B cell (primary cell): ENCODE data around the gene POLN. TPM values are rescaled to one million over a fixed set of nuclear protein-coding genes. Genes with fewer than 3 reads are reported as not detected.

Source experiments
- ATAC-seq: fragments of 200-7000 bp; cut with Tn5 transposase; one replicate; pipeline ENCODE4 v1.10.0; 2021; ENCODE audit warnings: low read depth, mild to moderate bottlenecking, moderate number of reproducible peaks, moderate library complexity
- CTCF ChIA-PET: fragments of 350-600 bp; sonication (Branson Sonifier 250); formaldehyde crosslinking; loops from one replicate; lab custom pipeline; 2021; ENCODE audit warnings: antibody characterized with exemption, inconsistent platforms; lab: Charles Lee
- POLR2A ChIA-PET: fragments of 350-600 bp; sonication (Branson Sonifier 250); formaldehyde crosslinking; loops from one replicate; lab custom pipeline; 2021; ENCODE audit warnings: antibody characterized with exemption; lab: Charles Lee
- DNase-seq: peaks from one replicate; pipeline ENCODE4 v3.0.0; 2013
- H2AFZ ChIP-seq: 2 replicates; pipeline ENCODE4 v1.6.1; 2012; ENCODE audit warnings: mild to moderate bottlenecking, low read depth, low read length; ENCODE audit not compliant: insufficient read depth, poor library complexity, severe bottlenecking
- H3K27ac ChIP-seq, 2 donors: 1 replicate in 1 of 2; 2 replicates in 1 of 2; pipeline ENCODE4 v1.5.1; 2012 to 2013; ENCODE audit warnings: low read length in 2 of 2, mild to moderate bottlenecking in 2 of 2, moderate library complexity in 1 of 2
- H3K27me3 ChIP-seq, 4 experiments: fragments of 200-600 bp in 1 of 4; sonication (generic) in 1 of 4; replicated peaks in 1 of 4; 1 replicate in 2 of 4; 2 replicates in 2 of 4; pipeline versions ENCODE4 v1.6.1 to v1.7.0; 2013 to 2016; ENCODE audit warnings: low read length in 3 of 4, mild to moderate bottlenecking in 2 of 4, mixed read lengths in 1 of 4, moderate library complexity in 1 of 4; ENCODE audit not compliant: insufficient read depth in 4 of 4, control insufficient read depth in 3 of 4; ENCODE audit errors: control extremely low read depth in 1 of 4
- H3K36me3 ChIP-seq, 2 experiments: replicated peaks in 1 of 2; 1 replicate in 1 of 2; 2 replicates in 1 of 2; pipeline versions ENCODE4 v1.6.1 to v1.7.1; 2013; ENCODE audit warnings: low read length in 1 of 2; ENCODE audit not compliant: insufficient read depth in 2 of 2, control insufficient read depth in 1 of 2; ENCODE audit errors: control extremely low read depth in 1 of 2, extremely low read depth in 1 of 2
- H3K4me1 ChIP-seq, 2 donors: fragments of 200-600 bp in 1 of 2; sonication (generic) in 1 of 2; 1 replicate in 1 of 2; 2 replicates in 1 of 2; pipeline versions ENCODE4 v1.5.1 to v1.6.1; 2013 to 2017; ENCODE audit warnings: low read length in 2 of 2; ENCODE audit not compliant: control insufficient read depth in 2 of 2, insufficient read depth in 2 of 2
- H3K4me2 ChIP-seq: replicated peaks from 2 replicates; pipeline ENCODE3; 2012; ENCODE audit warnings: mild to moderate bottlenecking, low read depth, low read length; ENCODE audit not compliant: poor library complexity, severe bottlenecking
- H3K4me3 ChIP-seq, 5 experiments: fragments of 200-600 bp in 1 of 5; sonication (generic) in 1 of 5; 1 replicate in 3 of 5; 2 replicates in 2 of 5; pipeline versions ENCODE4 v1.5.1 to v1.7.0; 2011 to 2016; ENCODE audit warnings: low read length in 4 of 5, mild to moderate bottlenecking in 4 of 5, low read depth in 2 of 5, control low read depth in 1 of 5, moderate library complexity in 1 of 5; ENCODE audit not compliant: insufficient read depth in 1 of 5; ENCODE audit errors: control extremely low read depth in 1 of 5, extremely low read depth in 1 of 5
- H3K79me2 ChIP-seq: fragments of 200-600 bp; sonication (generic); one replicate; pipeline ENCODE4 v1.6.0; 2016; ENCODE audit warnings: low read length; ENCODE audit not compliant: control insufficient read depth, insufficient read depth
- H3K9ac ChIP-seq: fragments of 200-600 bp; sonication (generic); 2 replicates; pipeline ENCODE4 v1.6.1; 2017; ENCODE audit warnings: mild to moderate bottlenecking, low read length, moderate library complexity
- H3K9me3 ChIP-seq, 3 donors: one replicate each; pipeline versions ENCODE4 v1.6.1 to v1.7.1; 2013; ENCODE audit warnings: low read length in 2 of 3; ENCODE audit not compliant: control insufficient read depth in 2 of 3, insufficient read depth in 1 of 3; ENCODE audit errors: control extremely low read depth in 1 of 3
- H4K20me1 ChIP-seq: 2 replicates; pipeline ENCODE4 v1.6.0; 2012; ENCODE audit warnings: mild to moderate bottlenecking, low read length; ENCODE audit not compliant: insufficient read depth, control insufficient read depth, poor library complexity, severe bottlenecking
- H3K27ac Mint-ChIP-seq: one replicate; pipeline ENCODE4 v1.8.0; 2021; ENCODE audit warnings: mixed read lengths
- H3K27me3 Mint-ChIP-seq: one replicate; pipeline ENCODE4 v1.8.0; 2021; ENCODE audit warnings: mixed read lengths
- H3K4me1 Mint-ChIP-seq: one replicate; pipeline ENCODE4 v1.8.0; 2021; ENCODE audit warnings: mixed read lengths
- H3K4me3 Mint-ChIP-seq: one replicate; pipeline ENCODE4 v1.8.0; 2021; ENCODE audit warnings: mixed read lengths
- H3K9me3 Mint-ChIP-seq: one replicate; pipeline ENCODE4 v1.8.0; 2022; ENCODE audit warnings: mixed read lengths; ENCODE audit not compliant: insufficient read depth
- EZH2 ChIP-seq: IDR thresholded peaks from 2 replicates; pipeline ENCODE4 v1.6.1; 2012; ENCODE audit warnings: borderline replicate concordance, low read depth, mild to moderate bottlenecking, moderate library complexity, low read length; ENCODE audit not compliant: insufficient read depth, poor library complexity, severe bottlenecking
- WGBS: methylation state at CpG from one replicate; pipeline ENCODE4 v1.1.5; 2013; ENCODE audit warnings: missing lambda C conversion rate; ENCODE audit not compliant: insufficient coverage; 5-methylcytosine and 5-hydroxymethylcytosine counted together
- intact Hi-C: fragments of 100-400 bp; cut with micrococcal nuclease; formaldehyde crosslinking; loops from one replicate; pipeline ENCODE4 v1.10.0; 2022
- polyA plus RNA-seq: library from polyadenylated mRNA; depleted of rRNA; stranded (reverse); fragments of >200 nt; gene quantifications from 2 replicates; pipeline ENCODE4 v1.2.3, GENCODE V29; 2012
- total RNA-seq, 2 donors: library from RNA; stranded (reverse); fragments of 120-200 nt in 1 of 2; gene quantifications; 1 replicate in 1 of 2; 2 replicates in 1 of 2; pipeline versions ENCODE4 v1.2.3 to v1.2.4, GENCODE V29; 2013 to 2022
- TF ChIP-seq, protein P1 (sequence below): fragments of 200-600 bp; IDR thresholded peaks from one replicate; pipeline ENCODE4 v1.8.0; 2022; ENCODE audit warnings: antibody characterized with exemption, mild to moderate bottlenecking

The POLN gene
- total and polyA plus RNA-seq, 2 donors (not counting 1 experiment from before 2014, with no cell fraction given) = 0.73 to 1.5 TPM

DNA sequence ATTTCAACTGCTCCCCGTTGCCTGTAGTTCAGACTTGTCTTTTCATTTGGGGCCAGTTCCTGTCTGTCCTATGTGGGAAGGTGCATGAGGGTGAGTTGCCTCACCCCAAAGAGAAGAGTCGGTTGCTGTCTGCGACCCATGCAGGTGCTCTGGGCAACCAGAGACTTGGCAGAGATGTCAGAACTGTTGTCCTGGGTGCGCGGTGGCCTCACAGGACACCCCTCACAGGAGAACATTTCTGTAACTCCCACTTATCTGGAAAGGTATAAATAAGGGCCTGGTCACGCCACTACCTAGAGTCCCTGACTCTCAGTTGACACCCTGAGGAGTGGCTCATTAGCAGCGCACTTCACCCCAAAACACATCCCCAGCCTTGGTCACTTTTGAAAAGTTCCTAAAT, 192.5 kb downstream of the POLN start:
- Histone ChIP-seq H3K27ac (no peak overlapping the region), H3K79me2 (no peaks in the 10 kb centered on the region), H3K36me3 (no peaks in the 10 kb centered on the region), H3K4me1 (no peaks in the 10 kb centered on the region), H4K20me1 (no peaks in the 10 kb centered on the region), H3K9ac (no peak overlapping the region), H2AFZ (no peak overlapping the region), H3K4me3 (no peak overlapping the region), H3K9me3 (peaks cover 0 to 8% (median 0%) of the 10 kb centered on the region in 3 donors), H3K27me3 (peaks cover 0 to 31% (median 0%) of the 10 kb centered on the region in 4 experiments), H3K4me2 (no peak overlapping the region)
- Mint-ChIP-seq H3K4me3 (no peak overlapping the region), H3K4me1 (no peaks in the 10 kb centered on the region), H3K27me3 (peaks cover 36% of the 10 kb centered on the region), H3K9me3 (no peaks in the 10 kb centered on the region), H3K27ac (no peak overlapping the region)
- no peak for TF ChIP-seq EZH2
- TF ChIP-seq, protein P1, sequence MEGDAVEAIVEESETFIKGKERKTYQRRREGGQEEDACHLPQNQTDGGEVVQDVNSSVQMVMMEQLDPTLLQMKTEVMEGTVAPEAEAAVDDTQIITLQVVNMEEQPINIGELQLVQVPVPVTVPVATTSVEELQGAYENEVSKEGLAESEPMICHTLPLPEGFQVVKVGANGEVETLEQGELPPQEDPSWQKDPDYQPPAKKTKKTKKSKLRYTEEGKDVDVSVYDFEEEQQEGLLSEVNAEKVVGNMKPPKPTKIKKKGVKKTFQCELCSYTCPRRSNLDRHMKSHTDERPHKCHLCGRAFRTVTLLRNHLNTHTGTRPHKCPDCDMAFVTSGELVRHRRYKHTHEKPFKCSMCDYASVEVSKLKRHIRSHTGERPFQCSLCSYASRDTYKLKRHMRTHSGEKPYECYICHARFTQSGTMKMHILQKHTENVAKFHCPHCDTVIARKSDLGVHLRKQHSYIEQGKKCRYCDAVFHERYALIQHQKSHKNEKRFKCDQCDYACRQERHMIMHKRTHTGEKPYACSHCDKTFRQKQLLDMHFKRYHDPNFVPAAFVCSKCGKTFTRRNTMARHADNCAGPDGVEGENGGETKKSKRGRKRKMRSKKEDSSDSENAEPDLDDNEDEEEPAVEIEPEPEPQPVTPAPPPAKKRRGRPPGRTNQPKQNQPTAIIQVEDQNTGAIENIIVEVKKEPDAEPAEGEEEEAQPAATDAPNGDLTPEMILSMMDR = no peak
- intact Hi-C loops = no loop called here
- 98% methylated on average over 4 of the region's 7 CpGs for WGBS
- ChIA-PET POLR2A (no interaction called here), CTCF (no interaction called here)
- ATAC-seq (no peak), DNase-seq (no peak)

DNA sequence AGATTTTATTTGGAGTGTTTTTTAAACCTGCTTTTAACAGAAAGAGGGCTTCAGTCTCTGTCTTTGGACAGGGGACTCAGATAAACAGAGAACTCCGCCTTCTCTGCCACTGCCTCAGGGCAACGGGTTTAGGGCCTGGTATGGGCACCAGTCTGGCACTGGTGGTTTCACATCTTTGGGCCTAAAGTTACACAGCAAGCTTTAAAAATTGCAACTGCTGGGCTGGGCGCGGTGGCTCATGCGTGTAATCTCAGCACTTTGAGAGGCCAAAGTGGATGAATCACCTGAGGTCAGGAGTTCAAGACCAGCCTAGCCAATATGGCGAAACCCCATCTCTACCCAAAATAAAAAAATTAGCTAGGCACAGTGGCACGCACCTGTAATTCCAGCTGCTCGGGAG, 193.1 kb downstream of the POLN start:
- ChIA-PET CTCF (no interaction called here), POLR2A (no interaction called here)
- no peaks in the 10 kb centered on the region for H3K79me2 ChIP-seq
- H3K9ac ChIP-seq = no peak overlapping the region
- Mint-ChIP-seq H3K27me3 (peaks cover 32% of the 10 kb centered on the region), H3K4me3 (no peak overlapping the region), H3K27ac (no peak overlapping the region), H3K4me1 (no peaks in the 10 kb centered on the region), H3K9me3 (no peaks in the 10 kb centered on the region)
- intact Hi-C loops = no loop called here
- DNase-seq (no peak), ATAC-seq (no peak)
- no peak overlapping the region for H3K27ac ChIP-seq
- H3K9me3 ChIP-seq = peaks cover 0 to 8% (median 0%) of the 10 kb centered on the region in 3 donors
- no peak overlapping the region for H3K4me3 ChIP-seq
- H2AFZ ChIP-seq = no peak overlapping the region
- no peaks in the 10 kb centered on the region for H3K36me3 ChIP-seq
- no peaks in the 10 kb centered on the region for H3K4me1 ChIP-seq
- no peak overlapping the region for H3K4me2 ChIP-seq
- H3K27me3 ChIP-seq = peaks cover 0 to 26% (median 0%) of the 10 kb centered on the region in 4 experiments
- TF ChIP-seq, protein P1 = no peak
- no peak for TF ChIP-seq EZH2
- 91% methylated on average over 8 of the region's 8 CpGs for WGBS
- H4K20me1 ChIP-seq = no peaks in the 10 kb centered on the region
